Neuronal stem cell (in vitro differentiated cells): ENCODE results near the gene GAB1.

Experiments used
- DNase-seq: peaks from one replicate; pipeline ENCODE4 v3.0.0-alpha.2; 2013; ENCODE audit warnings: low spot score
- H2AFZ ChIP-seq: one replicate; pipeline ENCODE4 v1.6.1; 2013; ENCODE audit warnings: mild to moderate bottlenecking, low read length, inconsistent platforms
- H2AK5ac ChIP-seq: 2 replicates; pipeline ENCODE4 v1.6.1; 2013; ENCODE audit warnings: low read depth, mild to moderate bottlenecking, inconsistent platforms, low read length, moderate library complexity, mixed read lengths
- H2BK120ac ChIP-seq: 2 replicates; pipeline ENCODE4 v1.6.1; 2013; ENCODE audit warnings: low read depth, mild to moderate bottlenecking, inconsistent platforms, low read length, moderate library complexity, mixed read lengths
- H2BK12ac ChIP-seq: one replicate; pipeline ENCODE4 v1.6.1; 2013; ENCODE audit warnings: low read length, inconsistent platforms
- H2BK15ac ChIP-seq: 2 replicates; pipeline ENCODE4 v1.6.1; 2013; ENCODE audit warnings: mild to moderate bottlenecking, low read length, inconsistent platforms, mixed read lengths
- H2BK5ac ChIP-seq: one replicate; pipeline ENCODE4 v1.6.1; 2013; ENCODE audit warnings: inconsistent platforms, mild to moderate bottlenecking, low read length, moderate library complexity
- H3K14ac ChIP-seq: one replicate; pipeline ENCODE4 v1.6.1; 2013; ENCODE audit warnings: low read length, inconsistent platforms
- H3K18ac ChIP-seq: 2 replicates; pipeline ENCODE4 v1.6.1; 2013; ENCODE audit warnings: low read length, inconsistent platforms
- H3K23ac ChIP-seq: 2 replicates; pipeline ENCODE4 v1.6.1; 2013; ENCODE audit warnings: low read depth, mild to moderate bottlenecking, mixed read lengths, low read length, inconsistent platforms; ENCODE audit not compliant: poor library complexity
- H3K27ac ChIP-seq: replicated peaks from 3 replicates; pipeline ENCODE4 v1.5.1; 2013; ENCODE audit warnings: low read length, inconsistent platforms
- H3K27me3 ChIP-seq, 3 experiments: 2 replicates each; pipeline ENCODE4 v1.6.1; 2013; ENCODE audit warnings: low read length in 3 of 3, mild to moderate bottlenecking in 2 of 3, inconsistent platforms in 1 of 3, low read depth in 1 of 3, mixed read lengths in 1 of 3, moderate library complexity in 1 of 3; ENCODE audit not compliant: control insufficient read depth in 3 of 3, insufficient read depth in 3 of 3
- H3K36me3 ChIP-seq, 2 donors: replicated peaks in 1 of 2; 2 replicates each; pipeline ENCODE4 v1.6.1; 2013; ENCODE audit warnings: low read length in 2 of 2; ENCODE audit not compliant: control insufficient read depth in 2 of 2, insufficient read depth in 2 of 2
- H3K4ac ChIP-seq: 2 replicates; pipeline ENCODE4 v1.6.1; 2013; ENCODE audit warnings: inconsistent platforms, mild to moderate bottlenecking, low read length, moderate library complexity
- H3K4me1 ChIP-seq, 2 donors: 1 replicate in 1 of 2; 2 replicates in 1 of 2; pipeline ENCODE4 v1.6.1; 2013; ENCODE audit warnings: low read length in 2 of 2, low read depth in 1 of 2; ENCODE audit not compliant: control insufficient read depth in 2 of 2, insufficient read depth in 1 of 2
- H3K4me2 ChIP-seq: one replicate; pipeline ENCODE4 v1.6.1; 2013; ENCODE audit warnings: mild to moderate bottlenecking, low read length, inconsistent platforms; ENCODE audit not compliant: insufficient read depth, poor library complexity, severe bottlenecking
- H3K4me3 ChIP-seq, 2 donors: 2 replicates each; pipeline ENCODE4 v1.5.1; 2013; ENCODE audit warnings: low read length in 2 of 2, mild to moderate bottlenecking in 2 of 2, inconsistent platforms in 1 of 2, moderate library complexity in 1 of 2
- H3K79me1 ChIP-seq: one replicate; pipeline ENCODE4 v1.6.1; 2013; ENCODE audit warnings: low read depth, mild to moderate bottlenecking, inconsistent platforms, low read length, moderate library complexity
- H3K9ac ChIP-seq: one replicate; pipeline ENCODE4 v1.6.1; 2013; ENCODE audit warnings: mild to moderate bottlenecking, low read depth, low read length, inconsistent platforms; ENCODE audit not compliant: poor library complexity
- H3K9me3 ChIP-seq, 2 donors: replicated peaks in 1 of 2; 2 replicates each; pipeline versions ENCODE3 to v1.6.1; 2013; ENCODE audit warnings: low read length in 2 of 2, mild to moderate bottlenecking in 2 of 2, inconsistent platforms in 1 of 2, low read depth in 1 of 2, mixed read lengths in 1 of 2, moderate library complexity in 1 of 2; ENCODE audit not compliant: control insufficient read depth in 2 of 2, insufficient read depth in 1 of 2
- H4K8ac ChIP-seq: one replicate; pipeline ENCODE4 v1.6.1; 2013; ENCODE audit warnings: low read depth, mild to moderate bottlenecking, inconsistent platforms, low read length, moderate library complexity
- H4K91ac ChIP-seq: one replicate; pipeline ENCODE4 v1.6.1; 2013; ENCODE audit warnings: low read length, low read depth, mild to moderate bottlenecking, inconsistent platforms; ENCODE audit not compliant: poor library complexity
- WGBS, 2 donors: extraction: QIAGEN DNeasy Blood & Tissue Kit; methylation state at CpG; one replicate each; pipeline ENCODE4 v1.1.7; 2013; ENCODE audit warnings: missing lambda C conversion rate in 2 of 2, mixed read lengths in 1 of 2; ENCODE audit not compliant: insufficient read length in 2 of 2, insufficient replicate concordance in 1 of 2; ENCODE audit errors: extremely low coverage in 2 of 2; 5-methylcytosine and 5-hydroxymethylcytosine counted together

GAB1 gene

GRCh38 chr4:143335979-143336780 lies 496 bp upstream of the GAB1 start:
- Histone ChIP-seq H3K23ac (peak overlapping the region; percentile 91), H2BK12ac (no peak overlapping the region), H3K79me1 (no peaks in the 10 kb centered on the region), H3K9me3 (no peaks in the 10 kb centered on the region), H2BK15ac (peak overlapping the region; percentile 92), H4K91ac (no peak overlapping the region), H2AK5ac (no peak overlapping the region), H4K8ac (no peak overlapping the region), H3K18ac (peak overlapping the region; percentile 94), H3K4me2 (peak overlapping the region; percentile 86), H3K4me1 (no peaks in the 10 kb centered on the region), H3K4ac (no peak overlapping the region), H3K36me3 (no peaks in the 10 kb centered on the region), H3K4me3 (peak overlapping the region; percentile 95 to 96), H2BK120ac (no peak overlapping the region), H3K27ac (peak overlapping the region; percentile 98), H3K14ac (peak overlapping the region; percentile 71), H2AFZ (peak overlapping the region; percentile 97), H3K9ac (peak overlapping the region; percentile 94), H3K27me3 (no peaks in the 10 kb centered on the region), H2BK5ac (peak overlapping the region; percentile 97)
- no CpG with 5 or more reads among the region's 85 CpGs for WGBS, 2 donors
- peak; percentile 94 for DNase-seq

GRCh38 chr4:143337600-143338287 lies 1.1 kb downstream of the GAB1 start:
- Histone ChIP-seq H4K8ac (no peak overlapping the region), H3K79me1 (no peaks in the 10 kb centered on the region), H3K27ac (no peak overlapping the region), H2BK12ac (no peak overlapping the region), H3K9ac (peak overlapping the region; percentile 94), H3K4ac (no peak overlapping the region), H2AFZ (peak overlapping the region; percentile 97), H3K14ac (no peak overlapping the region), H3K23ac (peak overlapping the region; percentile 91), H3K4me1 (no peaks in the 10 kb centered on the region), H4K91ac (no peak overlapping the region), H2BK15ac (no peak overlapping the region), H2BK120ac (no peak overlapping the region), H3K4me3 (peak overlapping the region; percentile 95 to 96), H2AK5ac (peak overlapping the region; percentile 81), H3K4me2 (peak overlapping the region; percentile 77), H2BK5ac (no peak overlapping the region), H3K27me3 (no peaks in the 10 kb centered on the region), H3K9me3 (peaks cover 0 to 4% of the 10 kb centered on the region in 2 donors), H3K36me3 (no peaks in the 10 kb centered on the region), H3K18ac (peak overlapping the region; percentile 8)
- no CpG with 5 or more reads among the region's 25 CpGs for WGBS, 2 donors
- DNase-seq, result no peak

- Histone ChIP-seq H3K9ac (no peak overlapping the region), H2BK5ac (no peak overlapping the region), H3K27ac (no peak overlapping the region), H3K36me3 (no peaks in the 10 kb centered on the region), H2BK120ac (no peak overlapping the region), H2AK5ac (no peak overlapping the region), H2BK12ac (no peak overlapping the region), H4K91ac (no peak overlapping the region), H3K4me3 (peak overlapping the region in 1 of 2 donors; percentile 96), H3K23ac (no peak overlapping the region), H3K4me2 (no peak overlapping the region), H2AFZ (no peak overlapping the region), H3K18ac (no peak overlapping the region), H3K79me1 (no peaks in the 10 kb centered on the region), H3K4ac (no peak overlapping the region), H4K8ac (no peak overlapping the region), H3K4me1 (no peaks in the 10 kb centered on the region), H3K27me3 (no peaks in the 10 kb centered on the region), H3K14ac (no peak overlapping the region), H3K9me3 (peaks cover 0 to 4% of the 10 kb centered on the region in 2 donors), H2BK15ac (no peak overlapping the region)
- DNase-seq, result no peak
- no CpG with 5 or more reads among the region's 5 CpGs for WGBS, 2 donors
Observed at GRCh38 chr4:143338313-143338712, 1.6 kb downstream of the GAB1 start.

GRCh38 chr4:143339497-143339896 lies 2.8 kb downstream of the GAB1 start:
- Histone ChIP-seq H4K91ac (no peak overlapping the region), H3K18ac (no peak overlapping the region), H3K9me3 (peaks cover 0 to 4% of the 10 kb centered on the region in 2 donors), H3K27ac (no peak overlapping the region), H3K4me3 (no peak overlapping the region), H2BK5ac (no peak overlapping the region), H3K4ac (no peak overlapping the region), H3K79me1 (no peaks in the 10 kb centered on the region), H2AK5ac (no peak overlapping the region), H2BK15ac (no peak overlapping the region), H4K8ac (no peak overlapping the region), H2AFZ (no peak overlapping the region), H3K36me3 (no peaks in the 10 kb centered on the region), H3K23ac (no peak overlapping the region), H3K14ac (no peak overlapping the region), H2BK120ac (no peak overlapping the region), H3K27me3 (no peaks in the 10 kb centered on the region), H3K9ac (no peak overlapping the region), H2BK12ac (no peak overlapping the region), H3K4me2 (no peak overlapping the region), H3K4me1 (peaks cover 1 to 3% of the 10 kb centered on the region in 2 donors)
- no CpG with 5 or more reads among the region's 2 CpGs for WGBS, 2 donors
- no peak for DNase-seq
